Measurements from ENCODE around the gene TACR2.

Gene TACR2

DNA sequence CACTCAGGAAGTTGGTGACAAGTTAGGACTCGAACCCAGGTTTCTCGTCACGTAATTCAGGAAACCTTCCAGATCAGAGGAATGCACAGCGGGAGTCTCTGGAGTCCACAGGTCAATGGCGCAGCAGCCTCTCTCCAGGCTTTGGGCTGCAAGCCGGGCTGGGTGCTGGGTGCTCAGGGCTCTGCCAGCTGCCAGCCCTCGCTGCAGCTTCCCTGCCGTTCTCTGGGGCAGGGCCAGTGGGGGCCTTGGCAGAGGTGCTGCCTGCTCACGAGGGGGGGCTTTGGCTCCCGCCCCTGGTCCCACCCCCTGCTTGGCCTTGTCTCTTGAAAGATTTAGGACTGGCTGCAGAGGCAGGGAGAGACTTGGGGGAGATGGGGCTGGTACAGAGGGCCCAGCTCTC lies at the start of gene TACR2:
TSS of gene TACR2 (minus strand) at position 224 of the 400 bp plus-strand sequence. CDS start 595 bp downstream, outside the sequence.
- TF ChIP-seq, protein P1, sequence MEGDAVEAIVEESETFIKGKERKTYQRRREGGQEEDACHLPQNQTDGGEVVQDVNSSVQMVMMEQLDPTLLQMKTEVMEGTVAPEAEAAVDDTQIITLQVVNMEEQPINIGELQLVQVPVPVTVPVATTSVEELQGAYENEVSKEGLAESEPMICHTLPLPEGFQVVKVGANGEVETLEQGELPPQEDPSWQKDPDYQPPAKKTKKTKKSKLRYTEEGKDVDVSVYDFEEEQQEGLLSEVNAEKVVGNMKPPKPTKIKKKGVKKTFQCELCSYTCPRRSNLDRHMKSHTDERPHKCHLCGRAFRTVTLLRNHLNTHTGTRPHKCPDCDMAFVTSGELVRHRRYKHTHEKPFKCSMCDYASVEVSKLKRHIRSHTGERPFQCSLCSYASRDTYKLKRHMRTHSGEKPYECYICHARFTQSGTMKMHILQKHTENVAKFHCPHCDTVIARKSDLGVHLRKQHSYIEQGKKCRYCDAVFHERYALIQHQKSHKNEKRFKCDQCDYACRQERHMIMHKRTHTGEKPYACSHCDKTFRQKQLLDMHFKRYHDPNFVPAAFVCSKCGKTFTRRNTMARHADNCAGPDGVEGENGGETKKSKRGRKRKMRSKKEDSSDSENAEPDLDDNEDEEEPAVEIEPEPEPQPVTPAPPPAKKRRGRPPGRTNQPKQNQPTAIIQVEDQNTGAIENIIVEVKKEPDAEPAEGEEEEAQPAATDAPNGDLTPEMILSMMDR (IDR thresholded peaks at IDR 0.05; ENCODE audit: low read depth, low read length): no peak
- no peak within 1 kb of the TSS for H3K4me3 ChIP-seq (ENCODE audit: low read depth, low read length)

DNA sequence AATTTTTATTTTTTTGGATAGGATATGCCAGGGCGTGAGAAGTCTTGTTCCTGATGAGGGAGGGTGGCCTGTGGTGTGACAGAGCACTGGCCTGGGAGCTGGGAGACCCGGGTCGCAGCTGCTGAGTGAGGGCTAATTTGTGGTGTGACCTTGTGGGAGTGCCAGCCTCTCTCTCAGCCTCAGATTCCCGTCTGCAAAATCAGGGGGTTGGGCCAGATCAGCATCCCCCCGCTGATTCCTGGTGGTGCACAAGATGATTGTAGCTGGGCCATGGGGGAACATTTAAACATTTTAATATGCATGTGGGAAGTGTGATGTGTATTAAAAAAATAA lies 49.4 kb upstream of the TACR2 start:
- TF ChIP-seq, protein P1 (IDR thresholded peaks at IDR 0.05; ENCODE audit: low read depth, low read length): no peak
- no peak overlapping the region for H3K4me3 ChIP-seq (ENCODE audit: low read depth, low read length)

DNA sequence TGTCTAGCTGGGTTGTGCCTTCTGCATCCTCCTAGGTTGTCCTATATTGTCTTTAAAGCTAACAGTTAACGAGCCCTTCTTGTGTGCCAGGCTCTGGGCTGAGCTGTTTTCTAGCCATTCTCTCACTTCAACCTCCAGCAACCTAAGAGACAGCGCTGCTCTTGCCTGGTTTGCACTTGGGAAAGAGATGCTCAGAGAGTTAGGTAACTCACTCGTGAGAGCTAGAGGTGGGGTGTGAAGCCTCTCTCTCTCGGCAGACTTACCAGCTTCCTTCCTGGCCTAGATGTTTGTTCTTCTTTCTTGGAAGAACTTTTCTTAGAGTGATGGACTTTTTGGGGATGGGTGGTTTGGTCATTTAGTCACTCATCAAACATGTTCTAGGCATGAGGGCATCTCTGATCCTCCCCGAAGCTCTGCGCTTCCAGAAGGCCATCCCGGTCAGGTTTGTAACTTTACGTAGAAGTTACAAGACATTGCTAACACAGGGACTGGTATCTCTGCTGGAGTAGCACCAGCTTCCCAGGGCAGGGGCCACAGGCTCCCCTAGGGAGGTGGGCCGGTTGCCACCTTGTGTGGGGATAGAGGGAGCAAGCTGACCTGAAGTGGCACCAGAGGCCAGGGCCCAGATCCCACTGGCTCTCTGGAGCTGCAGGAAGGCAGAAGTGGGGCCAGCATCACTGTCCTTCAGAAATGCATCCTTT lies 48.9 kb upstream of the TACR2 start:
- H3K4me3 ChIP-seq (ENCODE audit: low read depth, low read length): no peak overlapping the region
- TF ChIP-seq, protein P1 (IDR thresholded peaks at IDR 0.05; ENCODE audit: low read depth, low read length): no peak

DNA sequence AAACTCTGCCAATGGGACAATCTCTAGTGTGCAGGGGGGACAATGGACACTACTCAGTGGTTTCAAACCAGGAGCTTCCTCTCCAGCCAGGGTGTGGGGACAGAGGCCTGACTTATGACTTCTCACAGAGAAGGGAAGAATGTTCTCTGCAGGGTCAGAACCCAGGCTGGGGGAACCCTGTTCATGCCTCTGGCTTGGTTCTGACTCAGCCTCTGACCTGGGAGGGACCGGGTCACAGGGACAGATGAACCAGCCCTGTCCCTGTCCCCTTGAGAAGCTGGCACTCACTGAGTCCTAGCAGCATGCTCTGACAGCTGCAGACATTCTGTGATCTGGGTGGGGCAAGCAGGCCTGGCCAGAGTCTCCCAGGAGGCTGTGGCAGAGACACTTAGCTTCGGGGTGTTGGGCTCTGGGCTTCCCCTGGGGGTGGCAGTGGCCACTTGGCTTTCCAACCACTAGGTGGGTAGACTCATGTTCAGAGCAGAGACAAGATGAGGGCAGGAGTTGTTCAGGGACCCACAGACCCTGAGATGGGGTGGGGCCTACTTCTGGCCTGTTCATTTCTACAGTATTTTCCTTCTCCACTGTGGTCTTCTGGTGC lies 48.2 kb upstream of the TACR2 start:
- no peak overlapping the region for H3K4me3 ChIP-seq (ENCODE audit: low read depth, low read length)
- TF ChIP-seq, protein P1 (IDR thresholded peaks at IDR 0.05; ENCODE audit: low read depth, low read length): no peak

DNA sequence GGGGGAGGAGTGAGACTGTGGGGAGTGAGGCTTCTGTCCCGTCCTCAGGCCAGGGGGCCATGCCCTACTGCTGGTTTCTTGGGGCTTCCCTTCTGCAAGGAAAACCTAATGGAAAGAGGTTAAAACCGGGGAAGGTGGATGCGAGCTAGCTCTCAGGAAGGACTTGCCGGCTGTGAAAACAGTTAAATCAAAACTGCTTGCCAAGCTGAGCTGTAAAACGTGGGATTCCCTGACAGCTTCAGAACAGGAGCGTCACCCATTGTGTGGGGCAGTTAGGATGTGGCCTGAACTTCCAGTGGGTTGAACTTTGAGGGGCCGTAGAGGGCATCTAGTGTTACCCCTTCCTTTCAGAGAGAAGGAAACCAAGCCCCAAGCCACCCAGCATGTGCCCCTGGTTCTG lies 47.7 kb upstream of the TACR2 start:
- TF ChIP-seq, protein P1 (IDR thresholded peaks at IDR 0.05; ENCODE audit: low read depth, low read length): no peak
- H3K4me3 ChIP-seq (ENCODE audit: low read depth, low read length): no peak overlapping the region

DNA sequence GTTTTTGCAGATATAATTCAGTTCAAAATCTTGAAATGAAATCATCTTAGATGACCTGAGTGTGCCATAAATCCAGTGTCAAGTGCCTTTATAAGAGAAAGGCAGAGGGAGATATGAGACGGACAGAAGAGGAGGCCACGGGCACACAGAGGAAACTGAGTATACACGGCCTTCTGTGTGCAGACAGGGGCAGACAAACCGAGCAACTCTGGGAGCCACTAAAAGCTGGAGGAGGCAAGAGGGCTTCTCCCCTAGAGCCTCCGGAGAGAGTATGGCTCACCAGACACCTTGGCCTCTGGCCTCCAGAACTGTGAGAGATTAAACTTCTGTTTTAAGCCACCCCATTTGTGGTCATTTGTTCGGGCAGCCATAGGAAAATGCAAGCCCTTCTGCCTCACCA lies 47.2 kb upstream of the TACR2 start:
- TF ChIP-seq, protein P1 (IDR thresholded peaks at IDR 0.05; ENCODE audit: low read depth, low read length): no peak
- no peak overlapping the region for H3K4me3 ChIP-seq (ENCODE audit: low read depth, low read length)

DNA sequence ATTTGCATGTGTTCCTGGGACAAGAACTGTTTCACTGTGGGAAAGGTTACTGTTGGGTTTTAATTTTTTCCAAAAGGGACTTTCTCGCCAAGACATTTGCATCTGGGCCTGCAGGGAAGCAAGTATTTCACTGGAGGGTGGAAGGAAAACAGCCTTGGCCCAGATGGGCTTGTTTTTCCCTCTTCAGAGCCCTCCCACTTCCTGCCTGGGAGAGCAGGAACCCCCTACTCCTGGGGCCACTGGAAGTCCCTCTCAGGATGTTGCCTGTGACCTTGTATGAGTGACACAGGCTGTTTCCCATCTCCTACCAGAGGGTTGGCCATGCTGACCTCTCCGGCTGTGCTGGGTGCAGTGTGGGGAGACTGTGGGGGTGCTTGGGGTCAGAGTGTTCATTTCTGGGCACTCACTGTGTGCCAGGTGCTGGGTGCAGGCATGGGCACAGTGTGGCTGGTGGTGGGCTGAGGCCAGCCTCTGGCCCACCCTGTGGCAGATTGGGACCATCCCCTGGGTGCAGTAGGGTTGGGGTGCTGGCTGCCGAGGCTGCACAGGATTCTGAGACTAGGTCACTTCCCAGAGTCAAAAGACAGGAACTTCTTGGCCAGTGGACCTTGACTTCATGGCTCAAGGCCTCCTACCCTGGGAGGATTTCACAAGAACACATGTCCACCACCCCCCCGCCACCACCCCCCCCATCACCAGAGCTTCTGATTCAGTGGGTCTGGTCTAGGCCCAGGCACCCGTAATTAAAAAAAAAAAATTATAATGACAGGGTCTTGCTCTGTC lies 44.7 kb upstream of the TACR2 start:
- TF ChIP-seq, protein P1 (IDR thresholded peaks at IDR 0.05; ENCODE audit: low read depth, low read length): no peak
- H3K4me3 ChIP-seq (ENCODE audit: low read depth, low read length): no peak overlapping the region
